ENCODE measurements around the gene ALDOC.
"Not testable (repeated sequence)": the region's sequence is repeated elsewhere in the genome, so short reads cannot be mapped to it uniquely, and the experiment has no call there.

The ALDOC gene

GRCh38 chr17:28576758-28577465 is at the start of gene ALDOC:
ALDOC (minus strand) TSS chr17:28576895; CDS start chr17:28575532, 1,363 bp downstream.
- DNase-seq, result peak; percentile 98

- DNase-seq, result no peak
Observed at GRCh38 chr17:28624148-28624547, 47.5 kb upstream of the ALDOC start.

GRCh38 chr17:28623696-28624095 is 47.0 kb upstream of the ALDOC start:
- no peak for DNase-seq

- no peak for DNase-seq
Observed at GRCh38 chr17:28622186-28622585, 45.5 kb upstream of the ALDOC start.

- no peak for DNase-seq
Observed at GRCh38 chr17:28620010-28620409, 43.3 kb upstream of the ALDOC start.

GRCh38 chr17:28618464-28618863 is 41.8 kb upstream of the ALDOC start:
- no peak for DNase-seq

- DNase-seq, result no peak
Observed at GRCh38 chr17:28616281-28616680, 39.6 kb upstream of the ALDOC start.

GRCh38 chr17:28615260-28615940 is 38.7 kb upstream of the ALDOC start:
- DNase-seq, result no peak

GRCh38 chr17:28613931-28614381 is 37.3 kb upstream of the ALDOC start, which contains the start of gene RSKR:
RSKR (minus strand) TSS chr17:28614185; CDS start chr17:28614161, 24 bp downstream.
- DNase-seq, result no peak

GRCh38 chr17:28612936-28613872 is 36.5 kb upstream of the ALDOC start:
- DNase-seq, result peak; percentile 45

GRCh38 chr17:28612531-28612930 is 35.8 kb upstream of the ALDOC start:
- DNase-seq, result no peak

- DNase-seq, result no peak
Observed at GRCh38 chr17:28610376-28610775, 33.7 kb upstream of the ALDOC start.

- DNase-seq, result not testable (repeated sequence)
Observed at GRCh38 chr17:28604031-28604430, 27.3 kb upstream of the ALDOC start.

GRCh38 chr17:28599311-28600184 is 22.9 kb upstream of the ALDOC start:
- DNase-seq, result peak; percentile 75

- peak; percentile 93 for DNase-seq
Observed at GRCh38 chr17:28598799-28599310, 22.2 kb upstream of the ALDOC start, which contains the start of gene SPAG5. SPAG5 (minus strand) TSS chr17:28599025; CDS start chr17:28598946, 79 bp downstream.

GRCh38 chr17:28598389-28598788 is 21.7 kb upstream of the ALDOC start:
- DNase-seq, result no peak

- DNase-seq, result no peak
Observed at GRCh38 chr17:28597606-28598383, 21.1 kb upstream of the ALDOC start.

GRCh38 chr17:28592260-28592659 is 15.6 kb upstream of the ALDOC start:
- no peak for DNase-seq

- no peak for DNase-seq
Observed at GRCh38 chr17:28585851-28586250, 9.2 kb upstream of the ALDOC start.

- no peak for DNase-seq
Observed at GRCh38 chr17:28584434-28584833, 7.7 kb upstream of the ALDOC start.

- no peak for DNase-seq
Observed at GRCh38 chr17:28582513-28582912, 5.8 kb upstream of the ALDOC start.

Measured in stimulated activated CD4-positive, alpha-beta T cell treated with anti-CD3 and anti-CD28 coated beads, Interleukin-4, amount 100 ng/mL, for 24 hours (primary cell).